Stomach (tissue), 4 donors: ENCODE measurements around the gene TAF1B.

Source experiments
- CTCF ChIP-seq, 7 experiments: fragments of 450-650 bp in 4 of 7; fragments of 200-600 bp in 3 of 7; sonication (generic) in 3 of 7; IDR thresholded peaks; one replicate each; pipeline ENCODE4 v1.5.1; 2016 to 2019; ENCODE audit warnings: antibody characterized with exemption in 7 of 7, control low read depth in 2 of 7, mild to moderate bottlenecking in 1 of 7
- EP300 ChIP-seq: sonication (generic); formaldehyde crosslinking; IDR thresholded peaks from one replicate; pipeline ENCODE4 v1.6.1; 2017; ENCODE audit warnings: antibody characterized with exemption

- TF ChIP-seq EP300 (no peak), CTCF (IDR thresholded peaks at IDR 0.05) (no peak)
Observed at GRCh38 chr2:9844576-9844975, 1.3 kb downstream of the TAF1B start.
